GM12878 (cell line): ENCODE data around the gene KDM2A. TPM values are rescaled to one million over a fixed set of nuclear protein-coding genes. Genes with fewer than 3 reads are reported as not detected.
A peak's percentile ranks its signal among the peaks of the same experiment; 100 is the strongest.

ENCODE experiments used
- E2F8 ChIP-seq: fragments of 450-650 bp; IDR thresholded peaks from 2 replicates; pipeline ENCODE4 v1.6.1; 2018; ENCODE audit warnings: mild to moderate bottlenecking, low read depth, moderate library complexity; ENCODE audit not compliant: partially characterized antibody
- IKZF1 ChIP-seq: fragments of 450-650 bp; conservative IDR thresholded peaks from 2 replicates; pipeline ENCODE4 v1.6.1; 2017; ENCODE audit warnings: antibody characterized with exemption, mild to moderate bottlenecking
- JUNB ChIP-seq: IDR thresholded peaks from 2 replicates; pipeline ENCODE4 v1.6.1; 2016; ENCODE audit warnings: antibody characterized with exemption, mild to moderate bottlenecking
- MLLT1 ChIP-seq: fragments of 450-650 bp; IDR thresholded peaks from 2 replicates; pipeline ENCODE4 v1.6.1; 2016; ENCODE audit warnings: mild to moderate bottlenecking
- RFX5 ChIP-seq: IDR thresholded peaks from 2 replicates; pipeline ENCODE4 v1.6.1; 2011; ENCODE audit warnings: low read depth, low read length, improper control_type of control experiment
- USF2 ChIP-seq: IDR thresholded peaks from 2 replicates; pipeline ENCODE4 v1.6.1; 2011; ENCODE audit warnings: low read depth, low read length, improper control_type of control experiment, borderline replicate concordance
- polyA plus RNA-seq, 11 experiments: library from polyadenylated mRNA; depleted of rRNA in 4 of 11; unstranded in 6 of 11; stranded (reverse) in 5 of 11; fragments of >200 nt; fragmentation: Nextera tagmentation in 4 of 11; fragmentation: Illumina TruSeq in 1 of 11; extraction: Ambion mirVana in 4 of 11; extraction: Trizol in 1 of 11; gene quantifications; 1 replicate in 1 of 11; 2 replicates in 10 of 11; pipeline versions ENCODE4 v1.2.1 to v1.2.3, GENCODE V29; 2011 to 2016; ENCODE audit warnings: inconsistent platforms in 2 of 11, missing spikeins in 2 of 11, low read depth in 1 of 11
- total RNA-seq, 4 experiments: library from RNA; depleted of rRNA in 3 of 4; stranded (reverse); fragments of >200 nt in 3 of 4; fragmentation: Illumina TruSeq in 1 of 4; extraction: Trizol in 1 of 4; gene quantifications; 2 replicates each; pipeline versions ENCODE4 v1.2.1 to v1.2.3, GENCODE V29; 2013 to 2021

Gene KDM2A
- total and polyA plus RNA-seq, 10 of the 15 experiments (the other 5 are each of a cell fraction or from before 2014, with no cell fraction given), result 10.5 to 69.3 (median 41.6) TPM

GRCh38 chr11:67113231-67113721, 5.8 kb upstream of the KDM2A start (continued):
- TF ChIP-seq E2F8 (no peak), MLLT1 (no peak), IKZF1 (peak; percentile 44; the same call in 1 of the 2 replicates), USF2 (no peak), JUNB (peak; percentile 23; the same call in 1 of the 2 replicates), RFX5 (no peak)
